Tibial artery (tissue), 4 donors: ENCODE measurements around the gene FBN2.
"Not testable (repeated sequence)": the region's sequence is repeated elsewhere in the genome, so short reads cannot be mapped to it uniquely, and the experiment has no call there.

Experiments
- DNase-seq, 2 donors: peaks; one replicate each; pipeline ENCODE4 v3.0.0-alpha.2; 2019
- H3K27ac ChIP-seq, 2 donors: fragments of 200-600 bp; sonication (generic) in 1 of 2; 1 replicate in 1 of 2; 2 replicates in 1 of 2; pipeline ENCODE4 v1.5.1; 2018 to 2019; ENCODE audit warnings: mild to moderate bottlenecking in 1 of 2
- H3K27me3 ChIP-seq, 2 donors: fragments of 200-600 bp; sonication (generic) in 1 of 2; one replicate each; pipeline versions ENCODE4 v1.5.1 to v1.6.0; 2016 to 2019
- H3K36me3 ChIP-seq, 3 donors: fragments of 200-600 bp; sonication (generic) in 2 of 3; one replicate each; pipeline ENCODE4 v1.5.1; 2016 to 2019; ENCODE audit warnings: mild to moderate bottlenecking in 2 of 3
- H3K4me1 ChIP-seq, 4 donors: fragments of 200-600 bp; sonication (generic) in 2 of 4; 1 replicate in 3 of 4; 2 replicates in 1 of 4; pipeline ENCODE4 v1.5.1; 2016 to 2019
- H3K4me3 ChIP-seq, 2 donors: fragments of 200-600 bp; sonication (generic) in 1 of 2; 1 replicate in 1 of 2; 2 replicates in 1 of 2; pipeline ENCODE4 v1.5.1; 2018 to 2019; ENCODE audit warnings: mild to moderate bottlenecking in 2 of 2
- H3K9me3 ChIP-seq, 3 donors: fragments of 200-600 bp; sonication (generic) in 1 of 3; one replicate each; pipeline ENCODE4 v1.5.1; 2016 to 2019
- CTCF ChIP-seq, 2 experiments: fragments of 200-600 bp in 1 of 2; fragments of 450-650 bp in 1 of 2; IDR thresholded peaks; one replicate each; pipeline ENCODE4 v1.5.1; 2017 to 2019; ENCODE audit warnings: antibody characterized with exemption in 2 of 2, mild to moderate bottlenecking in 1 of 2, moderate library complexity in 1 of 2
- intact Hi-C: fragments of 100-400 bp; cut with DNase I; formaldehyde crosslinking; loops from one replicate; pipeline ENCODE4 v1.15.0; 2023; ENCODE audit warnings: low total_unique reads

Gene FBN2

GRCh38 chr5:128466980-128467379 is 71.1 kb downstream of the FBN2 start:
- Histone ChIP-seq H3K27ac (no peak overlapping the region), H3K9me3 (no peaks in the 10 kb centered on the region), H3K4me1 (no peaks in the 10 kb centered on the region), H3K27me3 (no peaks in the 10 kb centered on the region), H3K4me3 (no peak overlapping the region), H3K36me3 (no peaks in the 10 kb centered on the region)
- intact Hi-C loops = no loop called here
- no peak for DNase-seq
- TF ChIP-seq CTCF (IDR thresholded peaks at IDR 0.05) = no peak

- no peak overlapping the region for H3K27ac ChIP-seq
- DNase-seq = no peak
- intact Hi-C loops = no loop called here
Measured at GRCh38 chr5:128466554-128466953, 71.5 kb downstream of the FBN2 start.

GRCh38 chr5:128464596-128464995 is 73.4 kb downstream of the FBN2 start:
- H3K4me1 ChIP-seq = no peaks in the 10 kb centered on the region
- no peak overlapping the region for H3K27ac ChIP-seq
- no peak overlapping the region for H3K4me3 ChIP-seq
- intact Hi-C loops = no loop called here
- DNase-seq = no peak
- no peaks in the 10 kb centered on the region for H3K36me3 ChIP-seq
- H3K9me3 ChIP-seq = no peaks in the 10 kb centered on the region
- no peak for TF ChIP-seq CTCF (IDR thresholded peaks at IDR 0.05)
- H3K27me3 ChIP-seq = no peaks in the 10 kb centered on the region

More at GRCh38 chr5:128466554-128466953, 71.5 kb downstream of the FBN2 start:
- Histone ChIP-seq H3K27me3 (no peaks in the 10 kb centered on the region), H3K36me3 (no peaks in the 10 kb centered on the region), H3K4me3 (no peak overlapping the region), H3K9me3 (no peaks in the 10 kb centered on the region), H3K4me1 (no peaks in the 10 kb centered on the region)
- no peak for TF ChIP-seq CTCF (IDR thresholded peaks at IDR 0.05)

- H3K4me3 ChIP-seq = no peak overlapping the region
- no peak overlapping the region for H3K27ac ChIP-seq
- no peaks in the 10 kb centered on the region for H3K9me3 ChIP-seq
- no peak for DNase-seq
- H3K4me1 ChIP-seq = no peaks in the 10 kb centered on the region
- intact Hi-C loops = no loop called here
- TF ChIP-seq CTCF (IDR thresholded peaks at IDR 0.05) = no peak
- H3K36me3 ChIP-seq = no peaks in the 10 kb centered on the region
- H3K27me3 ChIP-seq = no peaks in the 10 kb centered on the region
Measured at GRCh38 chr5:128462330-128462729, 75.7 kb downstream of the FBN2 start.

GRCh38 chr5:128457147-128457915 is 80.7 kb downstream of the FBN2 start:
- not testable (repeated sequence) for H3K9me3 ChIP-seq, H3K27me3 ChIP-seq, H3K36me3 ChIP-seq, H3K27ac ChIP-seq, H3K4me3 ChIP-seq, H3K4me1 ChIP-seq, DNase-seq
- intact Hi-C loops = loop anchor here (5.0 kb wide), 1 partner anchor 250 kb away; no protein-coding TSS in a partner anchor

- Histone ChIP-seq H3K4me3 (no peak overlapping the region), H3K9me3 (no peaks in the 10 kb centered on the region), H3K36me3 (no peaks in the 10 kb centered on the region), H3K27ac (no peak overlapping the region), H3K27me3 (no peaks in the 10 kb centered on the region), H3K4me1 (no peaks in the 10 kb centered on the region)
- TF ChIP-seq CTCF (IDR thresholded peaks at IDR 0.05) = no peak
- intact Hi-C loops = loop anchor here (5.0 kb wide), 1 partner anchor 249 kb away; no protein-coding TSS in a partner anchor
- no peak for DNase-seq
Measured at GRCh38 chr5:128455841-128456361, 82.1 kb downstream of the FBN2 start.
